WTC11 (cell line): ENCODE results near the gene CNDP1. TPM values are rescaled to one million over a fixed set of nuclear protein-coding genes. Genes with fewer than 3 reads are reported as not detected.

Experiments
- ATAC-seq: fragments of 200-7000 bp; cut with Tn5 transposase; 2 replicates; pipeline ENCODE4 v1.10.0; 2021; ENCODE audit warnings: mild to moderate bottlenecking, moderate library complexity
- CTCF ChIA-PET: fragments of 300-600 bp; sonication (Branson Sonifier 250); formaldehyde crosslinking; loops from one replicate; lab custom pipeline; 2021; ENCODE audit warnings: antibody characterized with exemption; lab: Charles Lee
- POLR2A ChIA-PET: fragments of 350-600 bp; sonication (Branson Sonifier 250); formaldehyde crosslinking; loops from one replicate; lab custom pipeline; 2021; ENCODE audit warnings: antibody characterized with exemption; lab: Charles Lee
- DNase-seq: peaks from one replicate; pipeline ENCODE4 v3.0.0; 2021; ENCODE audit warnings: low spot score
- H3K27ac Mint-ChIP-seq: 2 replicates; pipeline ENCODE4 v1.8.0; 2021; ENCODE audit warnings: mixed read lengths
- H3K27me3 Mint-ChIP-seq: 2 replicates; pipeline ENCODE4 v1.8.0; 2021; ENCODE audit warnings: low read depth, mild to moderate bottlenecking, moderate library complexity, mixed read lengths
- H3K36me3 Mint-ChIP-seq: 2 replicates; pipeline ENCODE4 v1.8.0; 2021; ENCODE audit warnings: mixed read lengths
- H3K4me1 Mint-ChIP-seq: 2 replicates; pipeline ENCODE4 v1.8.0; 2022; ENCODE audit warnings: mixed read lengths
- H3K4me3 Mint-ChIP-seq: 2 replicates; pipeline ENCODE4 v1.8.0; 2021; ENCODE audit warnings: mild to moderate bottlenecking, moderate library complexity, mixed read lengths
- H3K9me3 Mint-ChIP-seq: 2 replicates; pipeline ENCODE4 v1.8.0; 2021; ENCODE audit warnings: mixed read lengths
- ATF2 ChIP-seq: sonication (generic); formaldehyde crosslinking; IDR thresholded peaks from 2 replicates; pipeline ENCODE4 v1.8.1; 2022; ENCODE audit warnings: low read depth, missing genetic modification reagents, borderline replicate concordance
- CREM ChIP-seq: sonication (generic); formaldehyde crosslinking; IDR thresholded peaks from 2 replicates; pipeline ENCODE4 v1.8.1; 2022; ENCODE audit warnings: mild to moderate bottlenecking, missing genetic modification reagents, moderate library complexity
- FOXJ3 ChIP-seq: sonication (generic); formaldehyde crosslinking; IDR thresholded peaks from 2 replicates; pipeline ENCODE4 v1.9.0; 2021; ENCODE audit warnings: missing genetic modification reagents, mild to moderate bottlenecking, borderline replicate concordance
- FOXK1 ChIP-seq: sonication (generic); formaldehyde crosslinking; IDR thresholded peaks from 2 replicates; pipeline ENCODE4 v1.8.0; 2022; ENCODE audit warnings: mild to moderate bottlenecking, moderate library complexity, missing genetic modification reagents
- FOXP1 ChIP-seq: sonication (generic); formaldehyde crosslinking; IDR thresholded peaks from 2 replicates; pipeline ENCODE4 v1.8.0; 2022; ENCODE audit warnings: missing genetic modification reagents, mild to moderate bottlenecking, moderate library complexity, borderline replicate concordance
- HMGA2 ChIP-seq: fragments of 250-450 bp; sonication (Bioruptor Pico); IDR thresholded peaks from 2 replicates; pipeline ENCODE4 v1.4.0; 2021; ENCODE audit warnings: mild to moderate bottlenecking, moderate library complexity
- IRF1 ChIP-seq: sonication (generic); formaldehyde crosslinking; IDR thresholded peaks from 2 replicates; pipeline ENCODE4 v1.8.0; 2023; ENCODE audit warnings: missing genetic modification reagents
- JAZF1 ChIP-seq: fragments of 250-450 bp; sonication (Bioruptor Pico); IDR thresholded peaks from 2 replicates; pipeline ENCODE4 v1.9.0; 2021; ENCODE audit warnings: moderate library complexity, mild to moderate bottlenecking, inconsistent platforms
- MAX ChIP-seq: sonication (generic); formaldehyde crosslinking; IDR thresholded peaks from 2 replicates; pipeline ENCODE4 v1.8.0; 2022; ENCODE audit warnings: mild to moderate bottlenecking, missing genetic modification reagents
- MYBL2 ChIP-seq: sonication (generic); formaldehyde crosslinking; IDR thresholded peaks from 2 replicates; pipeline ENCODE4 v1.8.1; 2023; ENCODE audit warnings: mild to moderate bottlenecking, moderate library complexity, missing genetic modification reagents
- NFYB ChIP-seq: sonication (generic); formaldehyde crosslinking; conservative IDR thresholded peaks from 2 replicates; pipeline ENCODE4 v1.8.0; 2022; ENCODE audit warnings: low read depth, missing genetic modification reagents
- SP1 ChIP-seq: sonication (generic); formaldehyde crosslinking; conservative IDR thresholded peaks from 2 replicates; pipeline ENCODE4 v1.8.1; 2022; ENCODE audit warnings: missing genetic modification reagents
- USF1 ChIP-seq: sonication (generic); formaldehyde crosslinking; IDR thresholded peaks from 2 replicates; pipeline ENCODE4 v1.8.0; 2022; ENCODE audit warnings: mild to moderate bottlenecking, missing genetic modification reagents
- ZBTB21 ChIP-seq: sonication (generic); formaldehyde crosslinking; IDR thresholded peaks from 2 replicates; pipeline ENCODE4 v1.8.1; 2023; ENCODE audit warnings: mild to moderate bottlenecking, missing genetic modification reagents, borderline replicate concordance
- ZMAT4 ChIP-seq: fragments of 250-450 bp; sonication (Bioruptor Pico); IDR thresholded peaks from 2 replicates; pipeline ENCODE4 v1.9.0; 2021; ENCODE audit warnings: mild to moderate bottlenecking
- ZNF121 ChIP-seq: sonication (generic); formaldehyde crosslinking; IDR thresholded peaks from 2 replicates; pipeline ENCODE4 v1.8.0; 2023; ENCODE audit warnings: missing genetic modification reagents
- ZNF396 ChIP-seq: fragments of 250-450 bp; sonication (Bioruptor Pico); IDR thresholded peaks from 2 replicates; pipeline ENCODE4 v1.8.0; 2021; ENCODE audit warnings: mild to moderate bottlenecking, moderate library complexity, borderline replicate concordance
- ZNF423 ChIP-seq: fragments of 250-450 bp; sonication (Bioruptor Pico); IDR thresholded peaks from 2 replicates; pipeline ENCODE4 v2.1.2; 2022; ENCODE audit warnings: mild to moderate bottlenecking, moderate library complexity
- total RNA-seq: library from RNA; stranded (reverse); gene quantifications from 3 replicates; pipeline ENCODE4 v1.2.3, GENCODE V29; 2021
- TF ChIP-seq, protein P1 (sequence below): sonication (generic); formaldehyde crosslinking; IDR thresholded peaks from 2 replicates; pipeline ENCODE4 v1.8.1; 2023; ENCODE audit warnings: mild to moderate bottlenecking, missing genetic modification reagents
- TF ChIP-seq, protein P2 (sequence below): sonication (generic); formaldehyde crosslinking; IDR thresholded peaks from 2 replicates; pipeline ENCODE4 v1.8.1; 2023; ENCODE audit warnings: mild to moderate bottlenecking, moderate library complexity, missing genetic modification reagents
- TF ChIP-seq, protein P3 (sequence below): sonication (generic); formaldehyde crosslinking; IDR thresholded peaks from 2 replicates; pipeline ENCODE4 v1.8.1; 2023; ENCODE audit warnings: mild to moderate bottlenecking, missing genetic modification reagents, borderline replicate concordance
- TF ChIP-seq, protein P4 (sequence below): sonication (generic); formaldehyde crosslinking; IDR thresholded peaks from 2 replicates; pipeline ENCODE4 v1.8.1; 2023; ENCODE audit warnings: mild to moderate bottlenecking, missing genetic modification reagents, moderate library complexity

The CNDP1 gene
- total RNA-seq, 1 experiment from 2014 or later: 0.28 TPM

DNA sequence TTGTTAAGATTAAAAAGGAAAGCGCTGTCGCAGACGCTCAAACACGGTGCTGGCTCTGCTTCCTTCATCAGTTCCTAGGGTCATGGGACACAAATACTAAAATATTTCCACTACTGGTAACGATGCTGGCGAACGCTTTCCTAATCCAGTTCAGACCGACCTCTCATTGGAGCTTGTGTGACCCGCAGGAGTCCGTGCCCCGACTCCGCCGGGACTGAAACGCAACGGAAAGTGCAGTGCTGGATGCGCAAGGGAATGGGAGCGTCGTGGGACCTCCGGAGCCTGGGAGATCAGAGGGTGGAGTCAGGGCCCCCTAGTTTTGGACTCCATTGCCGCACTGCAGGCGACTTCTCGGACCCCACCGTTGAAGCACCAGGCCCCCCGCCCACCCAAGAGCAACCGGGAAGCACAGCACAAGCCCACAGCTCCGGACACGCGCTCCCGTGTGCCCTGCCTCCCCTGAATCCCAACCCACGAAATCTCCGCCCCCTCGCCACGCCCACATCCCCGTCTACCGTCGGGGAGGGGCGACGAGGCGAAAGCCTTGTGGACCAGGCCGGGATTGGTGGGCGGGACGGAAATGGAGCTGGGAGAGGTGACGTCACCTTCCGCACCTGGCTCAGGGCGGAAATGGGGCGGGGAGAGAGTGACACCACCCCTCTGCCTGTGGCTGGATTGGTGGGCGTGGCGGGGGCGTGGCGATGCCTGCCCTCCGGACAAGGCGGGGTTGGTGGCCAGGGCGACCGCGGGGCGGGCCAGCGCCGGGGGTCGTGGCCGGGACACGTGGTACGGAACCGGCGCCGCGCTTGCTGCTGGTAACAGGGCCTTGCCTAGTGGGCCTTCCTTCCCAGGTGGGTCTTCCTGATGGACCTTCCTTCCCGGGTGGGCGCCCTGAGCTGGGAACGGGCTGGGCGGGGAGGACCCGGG is 38.5 kb upstream of the CNDP1 start, which contains the start of gene CNDP2:
Gene CNDP2 (plus strand): TSS at position 783 of the 927 bp plus-strand sequence. CDS start 3,611 bp downstream, outside the sequence.
- Mint-ChIP-seq H3K27ac (peak within 1 kb of the TSS; percentile 98), H3K4me1 (peaks cover 38% of the 10 kb centered on the region), H3K9me3 (peaks cover 12% of the 10 kb centered on the region), H3K27me3 (no peaks in the 10 kb centered on the region)
- POLR2A ChIA-PET: interaction anchor here (0.6 to 1.2 kb wide), 5 partner anchors 12 to 298 kb away, joined by 3 to 6 read pairs (median 4); no protein-coding TSS in a partner anchor
- peak; percentile 100 for DNase-seq
- CTCF ChIA-PET: interaction anchor here (0.6 to 3.6 kb wide), 7 partner anchors 36 to 414 kb away, joined by 3 to 20 read pairs (median 5); no protein-coding TSS in a partner anchor
- TF ChIP-seq ZBTB21 (CRISPR knock-in tag) (peak; percentile 86; the same call in 1 of the 2 replicates), ZNF121 (CRISPR knock-in tag) (no peak), MAX (CRISPR knock-in tag) (peak; percentile 91), MYBL2 (CRISPR knock-in tag) (peak; percentile 35; the same call in 1 of the 2 replicates), ZNF423 (no peak), SP1 (peak; percentile 99), ZNF396 (CRISPR knock-in tag) (no peak), JAZF1 (CRISPR knock-in tag) (no peak), ZMAT4 (CRISPR knock-in tag) (no peak), USF1 (CRISPR knock-in tag) (peak; percentile 96), IRF1 (CRISPR knock-in tag) (no peak), FOXP1 (CRISPR knock-in tag) (peak; percentile 77), ATF2 (CRISPR knock-in tag) (peak; percentile 83; the same call in 1 of the 2 replicates), CREM (CRISPR knock-in tag) (peak; percentile 39), NFYB (CRISPR knock-in tag) (peak; percentile 71), FOXJ3 (no peak), FOXK1 (CRISPR knock-in tag) (peak; percentile 79), HMGA2 (CRISPR knock-in tag) (0 out of 2 replicates have a peak, but pooled peaks have one; percentile 55)
- TF ChIP-seq, protein P1, sequence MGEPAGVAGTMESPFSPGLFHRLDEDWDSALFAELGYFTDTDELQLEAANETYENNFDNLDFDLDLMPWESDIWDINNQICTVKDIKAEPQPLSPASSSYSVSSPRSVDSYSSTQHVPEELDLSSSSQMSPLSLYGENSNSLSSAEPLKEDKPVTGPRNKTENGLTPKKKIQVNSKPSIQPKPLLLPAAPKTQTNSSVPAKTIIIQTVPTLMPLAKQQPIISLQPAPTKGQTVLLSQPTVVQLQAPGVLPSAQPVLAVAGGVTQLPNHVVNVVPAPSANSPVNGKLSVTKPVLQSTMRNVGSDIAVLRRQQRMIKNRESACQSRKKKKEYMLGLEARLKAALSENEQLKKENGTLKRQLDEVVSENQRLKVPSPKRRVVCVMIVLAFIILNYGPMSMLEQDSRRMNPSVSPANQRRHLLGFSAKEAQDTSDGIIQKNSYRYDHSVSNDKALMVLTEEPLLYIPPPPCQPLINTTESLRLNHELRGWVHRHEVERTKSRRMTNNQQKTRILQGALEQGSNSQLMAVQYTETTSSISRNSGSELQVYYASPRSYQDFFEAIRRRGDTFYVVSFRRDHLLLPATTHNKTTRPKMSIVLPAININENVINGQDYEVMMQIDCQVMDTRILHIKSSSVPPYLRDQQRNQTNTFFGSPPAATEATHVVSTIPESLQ: no peak
- TF ChIP-seq, protein P2, sequence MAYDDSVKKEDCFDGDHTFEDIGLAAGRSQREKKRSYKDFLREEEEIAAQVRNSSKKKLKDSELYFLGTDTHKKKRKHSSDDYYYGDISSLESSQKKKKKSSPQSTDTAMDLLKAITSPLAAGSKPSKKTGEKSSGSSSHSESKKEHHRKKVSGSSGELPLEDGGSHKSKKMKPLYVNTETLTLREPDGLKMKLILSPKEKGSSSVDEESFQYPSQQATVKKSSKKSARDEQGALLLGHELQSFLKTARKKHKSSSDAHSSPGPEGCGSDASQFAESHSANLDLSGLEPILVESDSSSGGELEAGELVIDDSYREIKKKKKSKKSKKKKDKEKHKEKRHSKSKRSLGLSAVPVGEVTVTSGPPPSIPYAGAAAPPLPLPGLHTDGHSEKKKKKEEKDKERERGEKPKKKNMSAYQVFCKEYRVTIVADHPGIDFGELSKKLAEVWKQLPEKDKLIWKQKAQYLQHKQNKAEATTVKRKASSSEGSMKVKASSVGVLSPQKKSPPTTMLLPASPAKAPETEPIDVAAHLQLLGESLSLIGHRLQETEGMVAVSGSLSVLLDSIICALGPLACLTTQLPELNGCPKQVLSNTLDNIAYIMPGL (CRISPR knock-in tag): no peak
- TF ChIP-seq, protein P3, sequence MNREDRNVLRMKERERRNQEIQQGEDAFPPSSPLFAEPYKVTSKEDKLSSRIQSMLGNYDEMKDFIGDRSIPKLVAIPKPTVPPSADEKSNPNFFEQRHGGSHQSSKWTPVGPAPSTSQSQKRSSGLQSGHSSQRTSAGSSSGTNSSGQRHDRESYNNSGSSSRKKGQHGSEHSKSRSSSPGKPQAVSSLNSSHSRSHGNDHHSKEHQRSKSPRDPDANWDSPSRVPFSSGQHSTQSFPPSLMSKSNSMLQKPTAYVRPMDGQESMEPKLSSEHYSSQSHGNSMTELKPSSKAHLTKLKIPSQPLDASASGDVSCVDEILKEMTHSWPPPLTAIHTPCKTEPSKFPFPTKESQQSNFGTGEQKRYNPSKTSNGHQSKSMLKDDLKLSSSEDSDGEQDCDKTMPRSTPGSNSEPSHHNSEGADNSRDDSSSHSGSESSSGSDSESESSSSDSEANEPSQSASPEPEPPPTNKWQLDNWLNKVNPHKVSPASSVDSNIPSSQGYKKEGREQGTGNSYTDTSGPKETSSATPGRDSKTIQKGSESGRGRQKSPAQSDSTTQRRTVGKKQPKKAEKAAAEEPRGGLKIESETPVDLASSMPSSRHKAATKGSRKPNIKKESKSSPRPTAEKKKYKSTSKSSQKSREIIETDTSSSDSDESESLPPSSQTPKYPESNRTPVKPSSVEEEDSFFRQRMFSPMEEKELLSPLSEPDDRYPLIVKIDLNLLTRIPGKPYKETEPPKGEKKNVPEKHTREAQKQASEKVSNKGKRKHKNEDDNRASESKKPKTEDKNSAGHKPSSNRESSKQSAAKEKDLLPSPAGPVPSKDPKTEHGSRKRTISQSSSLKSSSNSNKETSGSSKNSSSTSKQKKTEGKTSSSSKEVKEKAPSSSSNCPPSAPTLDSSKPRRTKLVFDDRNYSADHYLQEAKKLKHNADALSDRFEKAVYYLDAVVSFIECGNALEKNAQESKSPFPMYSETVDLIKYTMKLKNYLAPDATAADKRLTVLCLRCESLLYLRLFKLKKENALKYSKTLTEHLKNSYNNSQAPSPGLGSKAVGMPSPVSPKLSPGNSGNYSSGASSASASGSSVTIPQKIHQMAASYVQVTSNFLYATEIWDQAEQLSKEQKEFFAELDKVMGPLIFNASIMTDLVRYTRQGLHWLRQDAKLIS: no peak
- TF ChIP-seq, protein P4, sequence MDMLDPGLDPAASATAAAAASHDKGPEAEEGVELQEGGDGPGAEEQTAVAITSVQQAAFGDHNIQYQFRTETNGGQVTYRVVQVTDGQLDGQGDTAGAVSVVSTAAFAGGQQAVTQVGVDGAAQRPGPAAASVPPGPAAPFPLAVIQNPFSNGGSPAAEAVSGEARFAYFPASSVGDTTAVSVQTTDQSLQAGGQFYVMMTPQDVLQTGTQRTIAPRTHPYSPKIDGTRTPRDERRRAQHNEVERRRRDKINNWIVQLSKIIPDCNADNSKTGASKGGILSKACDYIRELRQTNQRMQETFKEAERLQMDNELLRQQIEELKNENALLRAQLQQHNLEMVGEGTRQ (CRISPR knock-in tag): peak; percentile 95
- TF ChIP-seq, all 79 proteins: peak for 12
- H3K4me3 Mint-ChIP-seq: peak within 1 kb of the TSS; percentile 96
- ATAC-seq: peak; percentile 92
- H3K36me3 Mint-ChIP-seq: peaks cover 14% of the 10 kb centered on the region
